NCI-H510A (cell line): Measurements from ENCODE around the gene C1orf232.

ENCODE experiments used
- DNase-seq: peaks from one replicate; lab custom pipeline; 2025; lab: John Stamatoyannopoulos, UW

C1orf232 gene

DNA sequence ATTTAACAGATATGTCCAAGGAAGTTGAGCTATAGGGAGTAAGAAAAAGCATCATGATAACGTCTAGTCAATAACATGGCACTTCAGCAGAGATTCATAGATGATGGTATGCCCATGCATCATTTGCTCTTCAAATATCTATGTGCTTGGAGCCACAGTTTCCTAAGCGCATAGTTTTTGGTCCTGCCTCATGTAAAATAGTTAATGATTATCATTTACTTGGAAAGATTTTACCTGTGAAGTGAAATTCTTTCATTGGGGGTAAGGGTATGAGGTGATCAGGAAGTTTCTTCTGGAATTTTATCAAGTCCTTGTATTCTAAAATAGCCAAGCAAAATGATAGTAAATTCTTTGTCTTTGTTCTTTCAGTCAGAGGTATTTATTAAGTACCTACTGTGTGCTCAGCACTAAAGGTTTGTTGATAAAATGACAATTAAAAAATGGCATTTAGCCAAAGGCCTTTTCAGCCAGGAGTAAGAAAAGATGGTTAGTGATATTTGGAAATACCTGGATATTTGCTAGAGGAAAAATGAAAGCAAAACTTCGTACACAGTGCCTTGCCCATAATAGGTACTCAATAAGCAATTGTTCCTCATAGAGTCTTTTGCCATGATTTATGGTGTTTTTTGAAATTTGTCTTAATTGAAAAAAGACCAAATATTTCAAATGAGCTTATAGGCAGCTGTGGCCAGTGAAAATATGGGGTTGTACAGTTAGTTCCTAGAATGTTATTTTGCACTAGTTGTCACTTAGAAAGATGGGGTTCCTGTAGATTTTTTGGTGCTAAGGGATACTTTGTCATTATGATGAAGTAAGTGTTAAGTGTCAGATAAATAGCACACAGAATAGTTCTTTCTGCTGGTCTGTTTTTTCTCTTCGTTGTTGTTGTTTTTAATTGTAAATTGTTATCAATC lies 44.1 kb downstream of the C1orf232 start:
- no peak for DNase-seq

DNA sequence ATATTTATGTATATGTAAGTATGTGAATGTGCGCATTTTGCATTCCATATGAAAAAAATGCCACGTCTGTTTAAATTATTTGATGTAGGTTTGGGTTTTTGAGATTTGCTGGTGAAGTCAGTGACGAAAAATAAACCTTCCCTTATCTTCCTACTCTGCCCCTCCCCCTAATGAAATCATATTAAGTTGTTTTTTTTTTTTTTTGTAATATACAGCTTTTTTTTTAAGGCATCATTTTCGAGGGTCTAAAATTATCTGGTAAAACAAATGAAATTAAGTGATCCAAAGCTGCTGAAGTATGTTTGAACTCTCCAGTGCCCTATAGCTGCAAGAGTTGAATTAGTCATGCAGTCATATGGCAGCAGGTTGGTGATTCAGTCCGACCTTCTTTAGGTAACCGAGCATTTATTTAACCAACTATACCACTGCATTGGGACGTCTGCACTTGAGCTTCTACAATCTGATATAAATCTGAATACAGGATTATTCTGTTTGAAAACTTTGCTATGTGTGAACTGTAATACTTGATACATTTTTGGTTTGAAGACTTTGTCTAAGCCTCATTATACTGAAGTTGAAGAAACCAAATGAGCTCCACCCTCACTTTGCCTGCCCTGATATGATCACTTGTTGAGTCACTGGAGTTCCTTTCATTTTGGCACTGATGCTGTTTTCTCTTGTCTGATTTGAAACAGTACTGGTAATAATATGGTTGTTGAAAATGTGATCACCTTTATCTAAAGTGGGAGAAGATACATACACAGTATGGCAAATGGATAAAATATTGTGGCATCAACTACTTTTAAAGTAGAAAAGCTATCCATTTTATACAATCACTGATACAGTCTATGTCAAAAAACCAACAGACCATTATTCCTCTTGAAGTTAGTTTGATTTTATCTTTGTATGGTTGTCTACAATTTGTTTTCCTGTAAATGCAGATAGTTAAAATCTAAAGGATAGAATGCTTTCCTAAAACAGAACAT lies 45.5 kb downstream of the C1orf232 start:
- DNase-seq = no peak

DNA sequence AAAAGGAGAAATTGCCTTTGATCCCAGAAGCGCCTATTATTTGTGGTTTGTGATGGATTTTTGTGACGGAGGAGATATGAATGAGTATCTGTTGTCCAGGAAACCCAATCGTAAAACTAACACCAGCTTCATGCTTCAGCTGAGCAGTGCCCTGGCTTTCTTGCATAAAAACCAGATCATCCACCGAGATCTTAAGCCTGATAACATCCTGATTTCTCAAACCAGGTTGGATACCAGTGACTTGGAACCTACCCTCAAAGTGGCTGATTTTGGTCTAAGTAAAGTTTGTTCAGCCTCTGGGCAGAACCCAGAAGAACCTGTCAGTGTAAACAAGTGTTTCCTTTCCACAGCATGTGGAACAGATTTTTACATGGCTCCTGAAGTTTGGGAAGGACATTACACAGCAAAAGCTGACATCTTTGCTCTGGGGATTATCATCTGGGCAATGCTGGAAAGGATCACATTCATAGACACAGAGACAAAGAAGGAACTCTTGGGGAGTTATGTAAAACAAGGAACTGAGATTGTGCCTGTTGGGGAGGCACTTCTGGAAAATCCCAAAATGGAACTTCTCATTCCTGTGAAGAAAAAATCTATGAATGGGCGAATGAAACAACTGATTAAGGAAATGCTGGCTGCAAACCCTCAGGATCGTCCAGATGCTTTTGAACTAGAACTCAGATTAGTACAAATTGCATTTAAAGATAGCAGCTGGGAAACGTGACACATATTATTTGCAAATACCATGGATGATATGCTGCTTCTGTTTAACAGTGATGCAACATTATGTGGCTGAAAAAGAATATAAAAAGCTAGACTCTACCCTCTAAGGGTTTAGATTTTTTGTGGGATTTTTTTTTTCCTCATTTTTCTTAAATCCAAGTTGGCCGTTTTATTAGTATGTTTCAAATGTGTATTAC lies 46.6 kb downstream of the C1orf232 start:
- no peak for DNase-seq

DNA sequence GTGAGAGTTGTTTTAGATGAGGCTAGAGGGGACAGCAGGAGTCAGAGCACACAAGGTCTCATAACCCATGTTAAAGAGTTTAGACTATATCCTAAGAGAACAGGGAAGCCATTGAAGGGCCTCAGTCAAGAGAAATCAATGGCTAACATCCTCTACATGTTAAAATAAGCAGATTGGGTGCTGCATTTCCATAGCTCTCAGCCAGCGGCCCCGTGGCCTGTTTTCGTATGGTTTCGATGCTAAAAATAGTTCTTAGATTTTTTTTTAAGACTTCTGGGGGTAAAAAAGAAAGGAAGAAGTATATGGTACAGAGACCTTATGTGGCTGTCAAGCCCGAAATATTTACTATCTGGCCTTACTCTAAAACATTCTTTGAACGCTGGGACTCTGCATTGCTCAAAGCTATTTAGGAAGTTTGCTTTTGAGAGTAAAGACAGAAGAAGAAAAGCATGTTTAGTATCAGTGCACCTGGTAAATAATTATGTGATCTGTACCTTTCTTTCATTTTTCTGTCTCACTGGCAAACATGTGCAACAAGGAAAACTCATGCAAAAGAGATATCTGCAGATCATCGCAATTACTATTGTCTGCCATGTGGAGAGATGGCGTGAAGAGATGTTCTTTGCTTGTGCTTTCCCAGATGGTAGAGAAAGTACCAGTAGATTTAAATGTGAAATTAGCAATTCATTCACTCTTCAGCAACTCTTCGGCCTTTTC lies 48.7 kb downstream of the C1orf232 start:
- DNase-seq = no peak

GRCh38 chr1:26114165-26114927 lies 54.4 kb downstream of the C1orf232 start:
- DNase-seq = no peak
